NCI-H2081 treated with DMSO at 0.1 percent for 48 hours (cell line): ENCODE data around the gene RPS10.

Experiments
- DNase-seq: peaks from one replicate; lab custom pipeline; 2025; lab: John Stamatoyannopoulos, UW

Gene RPS10

DNA sequence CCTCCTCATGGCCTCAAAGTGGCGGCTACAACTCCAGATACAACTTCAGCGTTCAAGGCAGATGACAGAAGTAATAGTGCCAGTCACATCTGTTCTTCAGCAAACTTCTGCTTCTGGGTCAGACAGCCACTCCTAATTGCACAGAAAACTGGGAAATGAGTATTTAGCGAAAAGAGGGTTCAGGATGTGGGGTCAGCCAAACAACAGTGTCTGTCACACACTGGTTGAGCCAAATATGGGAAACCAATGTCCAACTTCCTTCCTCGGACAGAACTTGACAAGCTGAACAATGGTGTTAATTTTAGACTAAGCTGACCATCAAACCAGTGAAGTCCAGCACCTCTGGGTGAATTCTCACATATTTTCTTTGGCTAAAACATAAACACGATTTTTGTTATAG, 55.5 kb downstream of the RPS10 start:
- DNase-seq: no peak

DNA sequence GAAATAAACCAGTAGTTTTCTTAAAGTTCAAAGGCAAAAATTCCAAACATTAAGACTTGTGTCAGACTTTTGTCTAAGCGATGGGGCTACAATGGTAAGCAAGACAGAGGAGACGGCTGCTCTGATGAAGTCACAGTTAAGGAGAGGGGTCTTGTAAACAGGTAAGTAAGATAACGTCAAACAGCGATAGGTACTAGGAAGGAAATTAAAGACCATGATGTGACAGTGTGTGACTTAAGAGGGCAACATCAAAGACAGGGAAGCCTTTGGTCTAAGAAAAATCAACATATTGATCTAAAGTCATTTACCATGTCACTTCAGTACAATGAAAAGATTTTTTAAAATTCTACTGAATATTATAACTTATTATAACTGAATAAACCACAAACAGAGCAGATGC, 56.5 kb downstream of the RPS10 start:
- DNase-seq: no peak
